CD4-positive, CD25-positive, alpha-beta regulatory T cell (primary cell): Measurements from ENCODE around the gene CELSR3. TPM values are rescaled to one million over a fixed set of nuclear protein-coding genes. Genes with fewer than 3 reads are reported as not detected.

ENCODE experiments used
- ATAC-seq, 2 donors: fragments of 150-1000 bp; cut with Tn5 transposase; one replicate each; pipeline ENCODE4 v1.10.0; 2021; ENCODE audit warnings: low read depth in 2 of 2, moderate number of reproducible peaks in 2 of 2, moderate library complexity in 1 of 2
- DNase-seq, 3 donors: peaks; one replicate each; pipeline versions ENCODE4 v3.0.0 to v3.0.0-alpha.2; 2012 to 2022; ENCODE audit warnings: mixed read lengths in 1 of 3
- H3K27ac ChIP-seq: one replicate; pipeline ENCODE4 v1.7.0; 2013; ENCODE audit warnings: mild to moderate bottlenecking, low read length; ENCODE audit not compliant: insufficient read depth, poor library complexity, severe bottlenecking
- H3K27me3 ChIP-seq: one replicate; pipeline ENCODE4 v1.7.0; 2013; ENCODE audit warnings: low read length; ENCODE audit not compliant: control insufficient read depth, insufficient read depth
- H3K36me3 ChIP-seq: one replicate; pipeline ENCODE4 v1.7.0; 2013; ENCODE audit warnings: mild to moderate bottlenecking, low read length, moderate library complexity; ENCODE audit not compliant: control insufficient read depth, insufficient read depth
- H3K4me1 ChIP-seq: 2 replicates; pipeline ENCODE4 v1.7.0; 2013; ENCODE audit warnings: mild to moderate bottlenecking, low read length; ENCODE audit not compliant: insufficient read depth, control insufficient read depth, poor library complexity, severe bottlenecking
- H3K4me3 ChIP-seq: one replicate; pipeline ENCODE4 v1.7.0; 2013; ENCODE audit warnings: low read depth, mild to moderate bottlenecking, low read length, moderate library complexity
- H3K9me3 ChIP-seq, 2 experiments: 1 replicate in 1 of 2; 2 replicates in 1 of 2; pipeline ENCODE4 v1.7.0; 2013; ENCODE audit warnings: low read length in 2 of 2, mild to moderate bottlenecking in 1 of 2, moderate library complexity in 1 of 2; ENCODE audit not compliant: control insufficient read depth in 2 of 2
- H3K27ac Mint-ChIP-seq, 3 donors: one replicate each; pipeline ENCODE4 v1.8.0; 2020 to 2022; ENCODE audit warnings: mild to moderate bottlenecking in 3 of 3, mixed read lengths in 3 of 3, moderate library complexity in 2 of 3
- H3K27me3 Mint-ChIP-seq: one replicate; pipeline ENCODE4 v1.8.0; 2022; ENCODE audit warnings: mild to moderate bottlenecking, mixed read lengths
- H3K36me3 Mint-ChIP-seq: one replicate; pipeline ENCODE4 v1.8.0; 2020; ENCODE audit warnings: mixed read lengths
- H3K4me1 Mint-ChIP-seq, 4 donors: one replicate each; pipeline ENCODE4 v1.8.0; 2020 to 2022; ENCODE audit warnings: mixed read lengths in 4 of 4, mild to moderate bottlenecking in 1 of 4
- H3K4me3 Mint-ChIP-seq, 4 donors: one replicate each; pipeline ENCODE4 v1.8.0; 2020 to 2022; ENCODE audit warnings: mild to moderate bottlenecking in 4 of 4, mixed read lengths in 4 of 4, moderate library complexity in 3 of 4
- H3K9me3 Mint-ChIP-seq, 7 donors: one replicate each; pipeline ENCODE4 v1.8.0; 2020 to 2022; ENCODE audit warnings: mixed read lengths in 7 of 7, mild to moderate bottlenecking in 3 of 7, moderate library complexity in 2 of 7
- polyA plus RNA-seq, 4 donors: library from polyadenylated mRNA; unstranded; fragments of 300-500 nt; fragmentation: Illumina TruSeq; gene quantifications; one replicate each; pipeline ENCODE4 v1.2.3, GENCODE V29; 2021
- total RNA-seq: library from RNA; stranded (reverse); gene quantifications from one replicate; pipeline ENCODE4 v1.2.3, GENCODE V29; 2022

CELSR3 gene
- total and polyA plus RNA-seq, 5 donors from 2014 or later = 0.31 to 8.8 (median 0.39) TPM

- DNase-seq = no peak
- Histone ChIP-seq H3K4me1 (no peaks in the 10 kb centered on the region), H3K4me3 (no peak overlapping the region), H3K9me3 (no peaks in the 10 kb centered on the region), H3K27ac (no peak overlapping the region), H3K27me3 (no peaks in the 10 kb centered on the region), H3K36me3 (peaks cover 2% of the 10 kb centered on the region)
- Mint-ChIP-seq H3K9me3 (peaks cover 0 to 1% (median 0%) of the 10 kb centered on the region in 7 donors), H3K36me3 (no peaks in the 10 kb centered on the region), H3K4me1 (peaks cover 0 to 2% (median 0%) of the 10 kb centered on the region in 4 donors), H3K27ac (no peak overlapping the region), H3K4me3 (no peak overlapping the region), H3K27me3 (no peaks in the 10 kb centered on the region)
- ATAC-seq = no peak
Measured at GRCh38 chr3:48647714-48648113, 15.0 kb downstream of the CELSR3 start.

DNA sequence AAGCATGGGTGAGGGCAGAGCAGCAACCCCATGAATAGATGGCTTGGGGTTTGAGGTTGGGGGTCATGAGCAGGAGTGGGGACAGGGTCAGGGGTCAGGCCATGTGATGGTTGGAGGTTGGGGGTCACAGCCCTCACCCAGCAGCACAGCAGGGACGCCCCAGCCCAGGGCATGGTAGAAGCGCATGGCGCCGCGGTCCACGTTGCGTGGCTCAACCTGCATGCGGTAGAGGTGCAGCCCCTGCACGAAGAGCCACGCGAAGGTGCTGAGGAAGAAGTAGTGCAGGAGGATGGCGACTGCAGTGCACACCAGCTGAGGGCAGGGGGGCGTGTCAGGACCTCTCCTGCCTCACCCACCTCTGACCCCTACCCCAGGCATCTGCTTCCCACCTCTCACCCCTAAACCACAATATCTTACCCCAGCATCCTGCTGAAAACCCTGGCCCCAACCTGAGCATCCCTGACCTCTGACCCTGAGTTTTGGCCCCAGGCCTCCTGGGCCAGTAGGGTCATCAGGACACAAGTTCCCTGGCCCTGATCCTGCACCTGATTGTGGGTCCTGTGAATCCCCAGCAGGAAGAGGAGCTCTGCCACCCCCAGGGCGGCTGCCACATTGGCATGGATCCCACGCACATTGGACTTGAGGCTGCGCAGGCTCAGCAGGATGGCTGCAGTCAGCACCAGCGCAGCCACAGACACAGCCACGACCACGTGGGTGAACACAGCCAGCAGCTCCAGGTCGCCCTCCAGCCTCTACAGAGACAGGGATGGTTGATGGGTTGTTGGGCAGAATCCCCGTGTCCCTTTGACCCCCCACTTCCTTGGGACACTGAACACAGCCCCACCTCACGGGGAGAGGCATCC is 17.6 kb downstream of the CELSR3 start:
- peaks cover 0 to 2% (median 0%) of the 10 kb centered on the region in 4 donors for H3K4me1 Mint-ChIP-seq
- H3K4me3 ChIP-seq = no peak overlapping the region
- H3K27me3 Mint-ChIP-seq = no peaks in the 10 kb centered on the region
- no peaks in the 10 kb centered on the region for H3K9me3 ChIP-seq
- H3K27me3 ChIP-seq = no peaks in the 10 kb centered on the region
- H3K27ac Mint-ChIP-seq = no peak overlapping the region
- H3K27ac ChIP-seq = no peak overlapping the region
- peaks cover 0 to 1% (median 0%) of the 10 kb centered on the region in 7 donors for H3K9me3 Mint-ChIP-seq
- no peaks in the 10 kb centered on the region for H3K36me3 Mint-ChIP-seq
- H3K4me3 Mint-ChIP-seq = no peak overlapping the region
- no peaks in the 10 kb centered on the region for H3K4me1 ChIP-seq
- ATAC-seq (no peak), DNase-seq (no peak)
- H3K36me3 ChIP-seq = peaks cover 2% of the 10 kb centered on the region

DNA sequence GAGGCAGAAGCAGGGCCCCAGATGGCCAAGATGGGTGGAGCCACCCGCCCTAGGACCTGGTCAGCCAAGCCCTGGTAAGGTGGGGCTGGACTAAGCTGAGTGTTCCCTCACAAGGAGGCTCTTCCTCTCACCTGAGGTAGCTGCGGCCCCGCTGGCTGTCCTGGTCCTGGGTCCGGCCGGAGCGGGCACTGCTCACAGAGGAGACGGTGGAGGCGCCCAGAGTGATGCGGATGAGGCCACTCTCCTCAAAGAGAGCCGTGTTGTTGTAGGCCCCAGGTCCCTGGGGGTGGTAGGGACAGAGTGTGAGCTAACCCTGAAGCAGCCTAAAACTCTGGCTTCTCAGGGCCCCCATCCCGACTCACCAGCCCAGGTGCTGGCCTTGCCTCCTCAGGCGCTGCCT is 20.1 kb downstream of the CELSR3 start:
- DNase-seq = no peak
- Histone ChIP-seq H3K27ac (no peak overlapping the region), H3K4me3 (no peak overlapping the region), H3K36me3 (no peaks in the 10 kb centered on the region), H3K27me3 (no peaks in the 10 kb centered on the region), H3K9me3 (no peaks in the 10 kb centered on the region), H3K4me1 (no peaks in the 10 kb centered on the region)
- no peaks in the 10 kb centered on the region for H3K36me3 Mint-ChIP-seq
- no peak for ATAC-seq
- H3K4me1 Mint-ChIP-seq = peaks cover 0 to 9% (median 5%) of the 10 kb centered on the region in 4 donors
- no peaks in the 10 kb centered on the region for H3K27me3 Mint-ChIP-seq
- peaks cover 0 to 1% (median 0%) of the 10 kb centered on the region in 7 donors for H3K9me3 Mint-ChIP-seq
- H3K4me3 Mint-ChIP-seq = no peak overlapping the region
- no peak overlapping the region for H3K27ac Mint-ChIP-seq

DNA sequence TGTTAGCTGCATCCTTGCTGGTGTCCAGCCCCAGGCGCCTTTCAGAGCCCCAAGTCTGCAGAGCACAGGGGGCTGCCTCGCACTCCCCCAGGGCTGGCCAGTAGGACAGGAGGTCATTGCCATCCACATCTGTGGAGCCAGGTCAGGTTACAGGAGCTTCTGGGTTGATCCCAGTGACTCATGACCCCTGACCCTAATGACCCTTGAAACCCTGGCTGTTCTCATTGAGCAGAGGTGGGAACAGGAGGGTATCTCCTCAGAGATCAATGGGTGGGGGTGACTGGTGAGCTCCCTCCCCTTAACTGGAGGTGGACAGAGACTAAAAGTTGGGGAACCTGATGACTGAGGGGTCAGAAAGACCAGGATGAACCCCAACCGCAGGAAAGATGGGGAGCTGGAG is 21.3 kb downstream of the CELSR3 start:
- H3K4me3 Mint-ChIP-seq = no peak overlapping the region
- no peak overlapping the region for H3K27ac ChIP-seq
- H3K9me3 Mint-ChIP-seq = peaks cover 0 to 1% (median 0%) of the 10 kb centered on the region in 7 donors

DNA sequence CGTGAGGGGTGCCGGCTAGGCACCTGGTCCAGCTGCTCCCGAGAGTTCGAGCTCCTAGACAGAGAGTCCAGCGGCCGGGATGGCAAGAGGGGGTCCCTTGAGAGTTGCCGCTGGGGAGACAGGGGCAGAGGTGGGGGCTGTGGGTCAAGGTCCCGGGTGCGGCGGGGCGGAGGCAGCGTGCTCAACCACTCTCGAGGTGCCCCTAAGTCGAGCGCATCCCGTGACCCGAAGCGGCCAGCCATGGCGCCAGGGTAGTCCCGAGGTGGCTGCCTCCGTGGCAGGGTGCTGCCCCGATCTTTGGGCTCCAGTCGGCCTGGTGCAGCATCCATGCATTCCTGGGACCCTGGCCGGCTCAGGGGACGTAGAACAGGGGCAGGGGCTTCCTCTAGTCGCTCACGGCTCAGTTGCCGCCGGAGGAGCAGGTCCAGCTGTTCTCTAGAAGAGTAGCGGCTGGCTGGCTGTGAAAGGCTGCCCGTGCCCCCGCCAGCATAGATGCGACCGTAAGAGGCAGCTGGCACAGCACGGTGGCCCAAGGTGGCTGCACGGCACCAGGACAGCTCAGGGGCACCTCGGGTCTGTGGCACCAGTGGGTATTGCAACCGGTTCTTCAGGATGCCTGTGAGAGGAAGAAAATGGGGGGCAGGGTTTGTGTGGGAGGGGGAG is 22.6 kb downstream of the CELSR3 start:
- H3K9me3 ChIP-seq = no peaks in the 10 kb centered on the region
- H3K4me1 Mint-ChIP-seq = peaks cover 0 to 17% (median 11%) of the 10 kb centered on the region in 4 donors
- H3K27ac ChIP-seq = no peak overlapping the region
- H3K4me1 ChIP-seq = peaks cover 10% of the 10 kb centered on the region
- no peaks in the 10 kb centered on the region for H3K27me3 Mint-ChIP-seq
- H3K36me3 Mint-ChIP-seq = no peaks in the 10 kb centered on the region
- peak overlapping the region in 1 of 4 donors; percentile 38 for H3K4me3 Mint-ChIP-seq
- DNase-seq = no peak
- H3K27ac Mint-ChIP-seq = no peak overlapping the region
- no peak overlapping the region for H3K4me3 ChIP-seq
- H3K9me3 Mint-ChIP-seq = peaks cover 0 to 1% (median 0%) of the 10 kb centered on the region in 7 donors
- H3K27me3 ChIP-seq = no peaks in the 10 kb centered on the region
- no peaks in the 10 kb centered on the region for H3K36me3 ChIP-seq
- ATAC-seq = no peak

More for the DNA sequence above, 21.3 kb downstream of the CELSR3 start:
- Mint-ChIP-seq H3K27me3 (no peaks in the 10 kb centered on the region), H3K36me3 (no peaks in the 10 kb centered on the region), H3K27ac (no peak overlapping the region), H3K4me1 (peaks cover 0 to 11% (median 5%) of the 10 kb centered on the region in 4 donors)
- Histone ChIP-seq H3K27me3 (no peaks in the 10 kb centered on the region), H3K36me3 (no peaks in the 10 kb centered on the region), H3K4me1 (peaks cover under 1% of the 10 kb centered on the region), H3K9me3 (no peaks in the 10 kb centered on the region), H3K4me3 (no peak overlapping the region)
- ATAC-seq (no peak), DNase-seq (no peak)

GRCh38 chr3:48637305-48637704 is 25.4 kb downstream of the CELSR3 start:
- no peaks in the 10 kb centered on the region for H3K9me3 Mint-ChIP-seq
- peaks cover 0 to 32% (median 21%) of the 10 kb centered on the region in 4 donors for H3K4me1 Mint-ChIP-seq
- ATAC-seq = no peak
- Histone ChIP-seq H3K36me3 (no peaks in the 10 kb centered on the region), H3K4me3 (no peak overlapping the region), H3K4me1 (peaks cover 26% of the 10 kb centered on the region), H3K9me3 (no peaks in the 10 kb centered on the region), H3K27me3 (no peaks in the 10 kb centered on the region), H3K27ac (no peak overlapping the region)
- DNase-seq = no peak
- peak overlapping the region; percentile 52 to 91 (median 88) for H3K4me3 Mint-ChIP-seq
- peaks cover 5% of the 10 kb centered on the region for H3K36me3 Mint-ChIP-seq
- H3K27ac Mint-ChIP-seq = peak overlapping the region in 2 of 3 donors; percentile 20
- no peaks in the 10 kb centered on the region for H3K27me3 Mint-ChIP-seq

GRCh38 chr3:48636149-48636655 is 26.5 kb downstream of the CELSR3 start:
- no peaks in the 10 kb centered on the region for H3K27me3 ChIP-seq
- peak overlapping the region; percentile 68 for H3K4me3 ChIP-seq
- Mint-ChIP-seq H3K9me3 (no peaks in the 10 kb centered on the region), H3K27ac (peak overlapping the region in 2 of 3 donors; percentile 46 to 78), H3K4me3 (peak overlapping the region; percentile 88 to 91 (median 90)), H3K27me3 (no peaks in the 10 kb centered on the region), H3K4me1 (peaks cover 0 to 36% (median 21%) of the 10 kb centered on the region in 4 donors), H3K36me3 (peaks cover 5% of the 10 kb centered on the region)
- no peak overlapping the region for H3K27ac ChIP-seq
- DNase-seq (no peak), ATAC-seq (no peak)
- H3K4me1 ChIP-seq = peaks cover 26% of the 10 kb centered on the region
- no peaks in the 10 kb centered on the region for H3K36me3 ChIP-seq
- no peaks in the 10 kb centered on the region for H3K9me3 ChIP-seq
